GM23338 (cell line): ENCODE measurements around the gene PCSK1N. TPM values are rescaled to one million over a fixed set of nuclear protein-coding genes. Genes with fewer than 3 reads are reported as not detected.

Experiments
- ATAC-seq: fragments of 200-7000 bp; cut with Tn5 transposase; 3 replicates; pipeline ENCODE4 v1.9.1; 2020
- DNase-seq: peaks from one replicate; pipeline ENCODE4 v3.0.0-alpha.2; 2015; ENCODE audit warnings: low spot score
- H2AFZ ChIP-seq: fragments of 200-600 bp; sonication (generic); 2 replicates; pipeline ENCODE4 v1.8.0; 2016; ENCODE audit warnings: antibody characterized with exemption, mild to moderate bottlenecking, moderate library complexity
- H3F3A ChIP-seq: fragments of 200-600 bp; sonication (generic); replicated peaks from 2 replicates; pipeline ENCODE4 v1.8.0; 2017; ENCODE audit warnings: antibody characterized with exemption, mixed run types, low read depth
- H3K27ac ChIP-seq: fragments of 200-600 bp; sonication (generic); 2 replicates; pipeline ENCODE4 v1.6.1; 2016; ENCODE audit warnings: low read depth
- H3K27me3 ChIP-seq: fragments of 200-600 bp; sonication (generic); 2 replicates; pipeline ENCODE4 v1.8.0; 2016; ENCODE audit warnings: mild to moderate bottlenecking, mixed run types, moderate library complexity; ENCODE audit not compliant: insufficient read depth
- H3K36me3 ChIP-seq: fragments of 200-600 bp; sonication (generic); 2 replicates; pipeline ENCODE4 v1.8.0; 2016; ENCODE audit warnings: mild to moderate bottlenecking; ENCODE audit not compliant: insufficient read depth
- H3K4me1 ChIP-seq: fragments of 200-600 bp; sonication (generic); 2 replicates; pipeline ENCODE4 v1.8.0; 2016; ENCODE audit warnings: mild to moderate bottlenecking, moderate library complexity; ENCODE audit not compliant: insufficient read depth
- H3K4me2 ChIP-seq: fragments of 200-600 bp; sonication (generic); 2 replicates; pipeline ENCODE4 v1.7.1; 2017; ENCODE audit warnings: mixed run types
- H3K4me3 ChIP-seq: fragments of 200-600 bp; sonication (generic); 2 replicates; pipeline ENCODE4 v1.6.1; 2016; ENCODE audit warnings: mixed run types
- H3K79me2 ChIP-seq: fragments of 200-600 bp; sonication (generic); replicated peaks from 2 replicates; pipeline ENCODE4 v1.8.0; 2017; ENCODE audit warnings: mild to moderate bottlenecking; ENCODE audit not compliant: insufficient read depth
- H3K9me2 ChIP-seq: fragments of 200-600 bp; sonication (generic); 2 replicates; pipeline ENCODE4 v1.8.0; 2017; ENCODE audit not compliant: insufficient read depth
- H4K20me1 ChIP-seq: fragments of 200-600 bp; sonication (generic); replicated peaks from 2 replicates; pipeline ENCODE4 v1.8.0; 2017; ENCODE audit warnings: mild to moderate bottlenecking; ENCODE audit not compliant: insufficient read depth
- H3K27ac Mint-ChIP-seq: 2 replicates; pipeline ENCODE4 v1.8.0; 2020; ENCODE audit warnings: inconsistent platforms, mild to moderate bottlenecking, moderate library complexity, mixed read lengths
- H3K27me3 Mint-ChIP-seq: 3 replicates; pipeline ENCODE4 v1.8.0; 2022; ENCODE audit warnings: low read depth, mild to moderate bottlenecking, moderate library complexity, mixed read lengths, inconsistent platforms; ENCODE audit not compliant: insufficient read depth, poor library complexity
- H3K36me3 Mint-ChIP-seq: 3 replicates; pipeline ENCODE4 v1.8.0; 2021; ENCODE audit warnings: low read depth, mild to moderate bottlenecking, inconsistent platforms, moderate library complexity, mixed read lengths
- H3K4me1 Mint-ChIP-seq: 3 replicates; pipeline ENCODE4 v1.8.0; 2020; ENCODE audit warnings: mild to moderate bottlenecking, inconsistent platforms, mixed read lengths
- H3K4me3 Mint-ChIP-seq: 3 replicates; pipeline ENCODE4 v1.8.0; 2021; ENCODE audit warnings: moderate library complexity, mild to moderate bottlenecking, inconsistent platforms, mixed read lengths
- H3K9me3 Mint-ChIP-seq: 3 replicates; pipeline ENCODE4 v1.8.0; 2020; ENCODE audit warnings: moderate library complexity, mild to moderate bottlenecking, inconsistent platforms, mixed read lengths
- CREB1 ChIP-seq: fragments of 250-450 bp; sonication (Bioruptor Pico); IDR thresholded peaks from 2 replicates; pipeline ENCODE4 v1.5.0; 2020; ENCODE audit warnings: low read depth, mild to moderate bottlenecking, moderate library complexity
- CTCF ChIP-seq, 2 experiments: fragments of 200-600 bp in 1 of 2; sonication (generic) in 1 of 2; conservative IDR thresholded peaks; 2 replicates each; pipeline versions ENCODE4 v1.5.1 to v1.6.1; 2016 to 2017; ENCODE audit warnings: antibody characterized with exemption in 2 of 2, low read depth in 2 of 2, mild to moderate bottlenecking in 2 of 2, moderate library complexity in 1 of 2
- ETS1 ChIP-seq: IDR thresholded peaks from 2 replicates; pipeline ENCODE4 v1.6.1; 2016; ENCODE audit warnings: antibody characterized with exemption
- EZH2phosphoT487 ChIP-seq: fragments of 200-600 bp; sonication (generic); IDR thresholded peaks from one replicate; pipeline ENCODE4 v1.8.1; 2018; ENCODE audit warnings: antibody characterized with exemption; ENCODE audit not compliant: unreplicated experiment
- JUNB ChIP-seq: IDR thresholded peaks from one replicate; pipeline ENCODE4 v1.6.1; 2016; ENCODE audit warnings: antibody characterized with exemption; ENCODE audit not compliant: unreplicated experiment
- NANOG ChIP-seq: IDR thresholded peaks from 2 replicates; pipeline ENCODE4 v1.6.1; 2016; ENCODE audit warnings: antibody characterized with exemption, borderline replicate concordance
- POLR2AphosphoS5 ChIP-seq: IDR thresholded peaks from 2 replicates; pipeline ENCODE4 v1.6.1; 2016; ENCODE audit warnings: antibody characterized with exemption, low read depth
- STAT1 ChIP-seq: IDR thresholded peaks from one replicate; pipeline ENCODE4 v1.6.1; 2016; ENCODE audit warnings: antibody characterized with exemption; ENCODE audit not compliant: unreplicated experiment
- ZNF114 ChIP-seq: fragments of 250-450 bp; sonication (Bioruptor Pico); IDR thresholded peaks from 2 replicates; pipeline ENCODE4 v1.5.0; 2020; ENCODE audit warnings: mild to moderate bottlenecking, moderate library complexity
- ZNF331 ChIP-seq: fragments of 250-450 bp; sonication (Bioruptor Pico); IDR thresholded peaks from 2 replicates; pipeline ENCODE4 v1.5.0; 2020; ENCODE audit warnings: low read depth, mild to moderate bottlenecking, moderate library complexity
- ZNF462 ChIP-seq: fragments of 250-450 bp; sonication (Bioruptor Pico); IDR thresholded peaks from 2 replicates; pipeline ENCODE4 v1.5.0; 2020; ENCODE audit warnings: mild to moderate bottlenecking, moderate library complexity
- polyA plus RNA-seq: library from polyadenylated mRNA; unstranded; fragments of >200 nt; fragmentation: Nextera tagmentation; extraction: Ambion mirVana; gene quantifications from 2 replicates; pipeline ENCODE4 v1.2.1, GENCODE V29; 2016
- total RNA-seq: library from RNA; depleted of rRNA; stranded (reverse); fragments of >200 nt; shearing (Covaris generic); gene quantifications from 2 replicates; pipeline ENCODE4 v1.2.3, GENCODE V29; 2014

PCSK1N gene
- total and polyA plus RNA-seq, 2 experiments from 2014 or later = 12.8 to 15.6 TPM

GRCh38 chrX:48785186-48785539, 50.2 kb downstream of the PCSK1N start:
- Mint-ChIP-seq H3K27me3 (peaks cover 4% of the 10 kb centered on the region), H3K36me3 (no peaks in the 10 kb centered on the region; the same call in 2 of the 3 replicates), H3K4me3 (no peak overlapping the region), H3K4me1 (no peaks in the 10 kb centered on the region; the same call in 2 of the 3 replicates), H3K9me3 (no peaks in the 10 kb centered on the region; the same call in 1 of the 3 replicates), H3K27ac (no peak overlapping the region)
- H3K36me3 ChIP-seq = no peaks in the 10 kb centered on the region
- TF ChIP-seq ZNF114 (no peak), STAT1 (no peak), NANOG (no peak), POLR2AphosphoS5 (no peak)
- no peak for ATAC-seq
- no peaks in the 10 kb centered on the region for H4K20me1 ChIP-seq
- no peak overlapping the region for H3K4me3 ChIP-seq
- no peak overlapping the region for H2AFZ ChIP-seq
- no peaks in the 10 kb centered on the region for H3F3A ChIP-seq
- no peak overlapping the region for H3K27ac ChIP-seq
- H3K27me3 ChIP-seq = no peaks in the 10 kb centered on the region
- H3K4me1 ChIP-seq = no peaks in the 10 kb centered on the region
- no peak for DNase-seq
- H3K79me2 ChIP-seq = no peaks in the 10 kb centered on the region
- H3K9me2 ChIP-seq = no peaks in the 10 kb centered on the region
- H3K4me2 ChIP-seq = no peak overlapping the region

- no peak overlapping the region for H3K4me3 Mint-ChIP-seq
- TF ChIP-seq ZNF331 (CRISPR knock-in tag) (no peak), CTCF (conservative IDR thresholded peaks at IDR 0.05; ENCODE audit: low read depth in 2 of 2) (no peak), POLR2AphosphoS5 (no peak), ETS1 (no peak), ZNF462 (no peak), ZNF114 (no peak), JUNB (no peak), CREB1 (no peak), EZH2phosphoT487 (no peak), NANOG (no peak)
Measured at GRCh38 chrX:48784726-48785125, 50.7 kb downstream of the PCSK1N start.

More at GRCh38 chrX:48784726-48785125, 50.7 kb downstream of the PCSK1N start:
- no peaks in the 10 kb centered on the region; the same call in 1 of the 3 replicates for H3K9me3 Mint-ChIP-seq
- Histone ChIP-seq H3K4me1 (no peaks in the 10 kb centered on the region), H3K4me2 (no peak overlapping the region), H3K4me3 (no peak overlapping the region), H4K20me1 (no peaks in the 10 kb centered on the region), H3K79me2 (no peaks in the 10 kb centered on the region), H3K9me2 (no peaks in the 10 kb centered on the region), H3K36me3 (no peaks in the 10 kb centered on the region), H3K27ac (no peak overlapping the region), H2AFZ (no peak overlapping the region), H3K27me3 (no peaks in the 10 kb centered on the region), H3F3A (no peaks in the 10 kb centered on the region)
- H3K36me3 Mint-ChIP-seq = no peaks in the 10 kb centered on the region; the same call in 2 of the 3 replicates
- DNase-seq (no peak), ATAC-seq (no peak)
- peaks cover 4% of the 10 kb centered on the region for H3K27me3 Mint-ChIP-seq
- no peaks in the 10 kb centered on the region; the same call in 2 of the 3 replicates for H3K4me1 Mint-ChIP-seq
- H3K27ac Mint-ChIP-seq = no peak overlapping the region
